ENCODE data around the gene GDPGP1.

- TF ChIP-seq, protein P1, sequence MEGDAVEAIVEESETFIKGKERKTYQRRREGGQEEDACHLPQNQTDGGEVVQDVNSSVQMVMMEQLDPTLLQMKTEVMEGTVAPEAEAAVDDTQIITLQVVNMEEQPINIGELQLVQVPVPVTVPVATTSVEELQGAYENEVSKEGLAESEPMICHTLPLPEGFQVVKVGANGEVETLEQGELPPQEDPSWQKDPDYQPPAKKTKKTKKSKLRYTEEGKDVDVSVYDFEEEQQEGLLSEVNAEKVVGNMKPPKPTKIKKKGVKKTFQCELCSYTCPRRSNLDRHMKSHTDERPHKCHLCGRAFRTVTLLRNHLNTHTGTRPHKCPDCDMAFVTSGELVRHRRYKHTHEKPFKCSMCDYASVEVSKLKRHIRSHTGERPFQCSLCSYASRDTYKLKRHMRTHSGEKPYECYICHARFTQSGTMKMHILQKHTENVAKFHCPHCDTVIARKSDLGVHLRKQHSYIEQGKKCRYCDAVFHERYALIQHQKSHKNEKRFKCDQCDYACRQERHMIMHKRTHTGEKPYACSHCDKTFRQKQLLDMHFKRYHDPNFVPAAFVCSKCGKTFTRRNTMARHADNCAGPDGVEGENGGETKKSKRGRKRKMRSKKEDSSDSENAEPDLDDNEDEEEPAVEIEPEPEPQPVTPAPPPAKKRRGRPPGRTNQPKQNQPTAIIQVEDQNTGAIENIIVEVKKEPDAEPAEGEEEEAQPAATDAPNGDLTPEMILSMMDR (IDR thresholded peaks at IDR 0.05 in 4 of 5, conservative IDR thresholded peaks at IDR 0.05 in 1 of 5): no peak
- no peak for TF ChIP-seq POLR2A (IDR thresholded peaks at IDR 0.05)
Observed at GRCh38 chr15:90223441-90224165, 10.4 kb upstream of the GDPGP1 start.
